Progenitor cell of endocrine pancreas (in vitro differentiated cells): ENCODE data around the gene COQ4. TPM values are rescaled to one million over a fixed set of nuclear protein-coding genes. Genes with fewer than 3 reads are reported as not detected.
A peak's percentile ranks its signal among the peaks of the same experiment; 100 is the strongest.

ENCODE experiments used
- DNase-seq: peaks from one replicate; pipeline ENCODE4 v3.0.0; 2021; ENCODE audit warnings: low spot score; ENCODE audit not compliant: unreplicated experiment
- H3K27ac Mint-ChIP-seq: 2 replicates; pipeline ENCODE4 v1.8.0; 2021; ENCODE audit warnings: mild to moderate bottlenecking, moderate library complexity, mixed read lengths
- H3K27me3 Mint-ChIP-seq: 2 replicates; pipeline ENCODE4 v1.8.0; 2021; ENCODE audit warnings: mixed read lengths
- H3K36me3 Mint-ChIP-seq: 2 replicates; pipeline ENCODE4 v1.8.0; 2022; ENCODE audit warnings: mixed read lengths; ENCODE audit not compliant: insufficient read depth
- H3K4me1 Mint-ChIP-seq: 2 replicates; pipeline ENCODE4 v1.8.0; 2021; ENCODE audit warnings: low read depth, mixed read lengths
- H3K4me3 Mint-ChIP-seq: 2 replicates; pipeline ENCODE4 v1.8.0; 2021; ENCODE audit warnings: low read depth, mild to moderate bottlenecking, moderate library complexity, mixed read lengths
- H3K9me3 Mint-ChIP-seq: 2 replicates; pipeline ENCODE4 v1.8.0; 2021; ENCODE audit warnings: low read depth, mixed read lengths
- total RNA-seq: library from RNA; stranded (reverse); gene quantifications from 2 replicates; pipeline ENCODE4 v1.2.1, GENCODE V29; 2021
- TF ChIP-seq, protein P1 (sequence below): fragments of 200-600 bp; sonication (generic); IDR thresholded peaks from one replicate; pipeline ENCODE4 v1.5.0; 2021; ENCODE audit warnings: antibody characterized with exemption, mild to moderate bottlenecking; ENCODE audit not compliant: unreplicated experiment

COQ4 gene
- total RNA-seq, 1 donor from 2014 or later: 64.5 TPM

DNA sequence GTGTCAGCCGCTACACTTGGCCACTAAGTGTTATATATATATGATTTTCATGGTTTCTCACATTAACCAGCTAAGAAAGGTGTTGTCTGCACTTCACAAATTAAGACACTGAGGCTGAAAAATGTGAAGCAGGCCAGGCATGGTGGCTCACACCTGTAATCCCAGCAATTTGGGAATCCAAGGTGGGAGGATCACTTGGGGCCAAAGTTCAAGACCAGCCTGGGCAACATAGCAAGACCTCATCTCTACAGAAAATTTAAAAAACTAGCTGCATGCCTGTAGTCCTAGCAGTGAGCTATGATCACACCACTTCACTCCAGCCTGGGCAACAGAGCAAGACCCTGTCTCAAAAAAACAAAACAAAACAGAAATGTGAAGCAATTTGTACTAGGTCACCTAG lies 1.8 kb downstream of the COQ4 start:
- TF ChIP-seq, protein P1, sequence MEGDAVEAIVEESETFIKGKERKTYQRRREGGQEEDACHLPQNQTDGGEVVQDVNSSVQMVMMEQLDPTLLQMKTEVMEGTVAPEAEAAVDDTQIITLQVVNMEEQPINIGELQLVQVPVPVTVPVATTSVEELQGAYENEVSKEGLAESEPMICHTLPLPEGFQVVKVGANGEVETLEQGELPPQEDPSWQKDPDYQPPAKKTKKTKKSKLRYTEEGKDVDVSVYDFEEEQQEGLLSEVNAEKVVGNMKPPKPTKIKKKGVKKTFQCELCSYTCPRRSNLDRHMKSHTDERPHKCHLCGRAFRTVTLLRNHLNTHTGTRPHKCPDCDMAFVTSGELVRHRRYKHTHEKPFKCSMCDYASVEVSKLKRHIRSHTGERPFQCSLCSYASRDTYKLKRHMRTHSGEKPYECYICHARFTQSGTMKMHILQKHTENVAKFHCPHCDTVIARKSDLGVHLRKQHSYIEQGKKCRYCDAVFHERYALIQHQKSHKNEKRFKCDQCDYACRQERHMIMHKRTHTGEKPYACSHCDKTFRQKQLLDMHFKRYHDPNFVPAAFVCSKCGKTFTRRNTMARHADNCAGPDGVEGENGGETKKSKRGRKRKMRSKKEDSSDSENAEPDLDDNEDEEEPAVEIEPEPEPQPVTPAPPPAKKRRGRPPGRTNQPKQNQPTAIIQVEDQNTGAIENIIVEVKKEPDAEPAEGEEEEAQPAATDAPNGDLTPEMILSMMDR: no peak
- Mint-ChIP-seq H3K27me3 (no peaks in the 10 kb centered on the region), H3K9me3 (no peaks in the 10 kb centered on the region), H3K27ac (no peak overlapping the region), H3K4me1 (peaks cover 8% of the 10 kb centered on the region), H3K4me3 (peak overlapping the region; percentile 40), H3K36me3 (peaks cover 5% of the 10 kb centered on the region)
- no peak for DNase-seq

DNA sequence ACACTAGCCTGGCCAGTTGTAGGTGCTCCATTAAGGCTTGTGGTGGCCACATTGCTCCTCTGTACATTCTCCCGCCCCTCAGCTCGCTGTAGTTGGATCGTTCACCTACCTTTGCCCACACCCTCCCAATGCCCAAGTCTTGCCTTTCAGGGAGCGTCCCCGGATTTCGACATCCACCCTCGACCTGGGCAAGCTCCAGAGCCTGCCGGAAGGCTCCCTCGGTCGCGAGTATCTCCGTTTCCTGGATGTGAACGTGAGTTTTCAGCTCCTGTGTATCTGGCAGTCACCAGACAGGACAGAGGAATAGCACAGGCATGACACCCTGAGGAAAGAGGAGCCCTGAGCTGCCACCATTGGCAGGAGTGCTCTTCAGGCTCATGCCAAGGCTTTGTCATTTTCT lies 3.0 kb downstream of the COQ4 start:
- no peak overlapping the region for H3K4me3 Mint-ChIP-seq
- H3K9me3 Mint-ChIP-seq: no peaks in the 10 kb centered on the region
- no peaks in the 10 kb centered on the region for H3K27me3 Mint-ChIP-seq
- DNase-seq: no peak
- H3K36me3 Mint-ChIP-seq: peaks cover 5% of the 10 kb centered on the region
- peaks cover 8% of the 10 kb centered on the region for H3K4me1 Mint-ChIP-seq
- TF ChIP-seq, protein P1: no peak
- peak overlapping the region; percentile 80 for H3K27ac Mint-ChIP-seq

DNA sequence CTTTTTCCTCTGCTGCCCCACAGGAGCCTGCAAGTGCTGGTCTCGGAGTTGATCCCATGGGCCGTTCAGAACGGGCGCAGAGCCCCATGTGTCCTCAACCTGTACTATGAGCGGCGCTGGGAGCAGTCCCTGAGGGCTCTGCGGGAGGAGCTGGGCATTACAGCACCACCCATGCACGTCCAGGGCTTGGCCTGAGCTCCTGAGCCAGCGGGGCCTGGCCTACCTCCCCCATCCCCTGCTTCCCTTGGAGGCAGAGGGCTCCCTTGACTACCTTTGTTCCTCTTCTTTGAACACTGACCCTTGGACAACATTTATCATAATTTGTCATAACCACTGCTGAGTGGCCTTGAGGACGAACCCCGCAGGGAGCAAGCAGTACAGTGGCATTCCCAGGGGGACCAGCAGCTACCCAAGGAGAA lies 10.8 kb downstream of the COQ4 start:
- Mint-ChIP-seq H3K4me1 (no peaks in the 10 kb centered on the region), H3K4me3 (no peak overlapping the region), H3K36me3 (peaks cover 7% of the 10 kb centered on the region), H3K9me3 (no peaks in the 10 kb centered on the region), H3K27me3 (no peaks in the 10 kb centered on the region), H3K27ac (no peak overlapping the region)
- DNase-seq: no peak
- TF ChIP-seq, protein P1: no peak

DNA sequence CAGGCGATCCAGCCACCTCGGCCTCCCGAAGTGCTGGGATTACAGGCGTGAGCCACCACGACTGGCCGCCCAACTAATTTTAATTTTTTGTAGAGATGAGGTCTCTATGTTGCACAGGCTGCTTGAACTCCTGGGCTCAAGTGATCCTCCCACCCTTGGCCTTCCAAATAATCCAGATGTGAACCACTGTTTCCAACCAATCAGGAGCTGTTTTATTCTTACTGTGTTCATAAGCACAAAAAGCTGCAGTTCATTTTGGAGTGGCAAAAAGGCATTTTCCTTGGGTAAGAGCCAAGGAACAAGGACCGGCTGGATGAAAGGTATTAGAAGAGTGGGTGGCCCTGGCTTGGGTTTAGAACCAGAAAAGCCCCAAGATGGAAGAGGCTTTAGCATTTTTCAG lies 12.5 kb downstream of the COQ4 start:
- Mint-ChIP-seq H3K4me3 (no peak overlapping the region), H3K4me1 (no peaks in the 10 kb centered on the region), H3K36me3 (peaks cover 5% of the 10 kb centered on the region), H3K27ac (no peak overlapping the region), H3K9me3 (no peaks in the 10 kb centered on the region), H3K27me3 (no peaks in the 10 kb centered on the region)
- TF ChIP-seq, protein P1: no peak
- no peak for DNase-seq

DNA sequence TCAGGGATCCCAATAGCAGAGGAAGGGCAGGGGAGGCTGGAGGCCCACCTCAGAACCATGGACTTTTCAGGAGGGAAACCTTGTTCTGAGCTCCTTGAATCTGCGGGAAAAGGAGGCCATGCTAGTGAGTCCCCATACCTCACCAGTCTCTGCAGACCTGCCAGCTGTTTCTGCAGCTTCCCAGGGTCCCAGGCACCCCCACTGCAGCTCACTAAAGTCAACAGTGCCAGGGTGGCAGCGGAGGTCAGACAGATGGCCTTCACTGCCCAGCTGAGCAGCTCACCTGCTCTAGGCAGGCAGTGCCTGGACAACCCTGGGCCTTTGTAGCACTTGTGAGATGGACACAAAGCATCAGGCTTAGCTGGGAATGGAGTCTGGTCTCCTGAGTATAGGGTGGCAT lies 13.3 kb downstream of the COQ4 start:
- Mint-ChIP-seq H3K27ac (no peak overlapping the region), H3K4me1 (no peaks in the 10 kb centered on the region), H3K36me3 (peaks cover 5% of the 10 kb centered on the region), H3K9me3 (no peaks in the 10 kb centered on the region), H3K27me3 (no peaks in the 10 kb centered on the region), H3K4me3 (no peak overlapping the region)
- no peak for DNase-seq
- TF ChIP-seq, protein P1: no peak
